WTC11 (cell line): ENCODE data around the gene TBX2. TPM values are rescaled to one million over a fixed set of nuclear protein-coding genes. Genes with fewer than 3 reads are reported as not detected.

Experiments used
- ATAC-seq: fragments of 200-7000 bp; cut with Tn5 transposase; 2 replicates; pipeline ENCODE4 v1.10.0; 2021; ENCODE audit warnings: mild to moderate bottlenecking, moderate library complexity
- CTCF ChIA-PET: fragments of 300-600 bp; sonication (Branson Sonifier 250); formaldehyde crosslinking; loops from one replicate; lab custom pipeline; 2021; ENCODE audit warnings: antibody characterized with exemption; lab: Charles Lee
- POLR2A ChIA-PET: fragments of 350-600 bp; sonication (Branson Sonifier 250); formaldehyde crosslinking; loops from one replicate; lab custom pipeline; 2021; ENCODE audit warnings: antibody characterized with exemption; lab: Charles Lee
- DNase-seq: peaks from one replicate; pipeline ENCODE4 v3.0.0; 2021; ENCODE audit warnings: low spot score
- H3K27ac Mint-ChIP-seq: 2 replicates; pipeline ENCODE4 v1.8.0; 2021; ENCODE audit warnings: mixed read lengths
- H3K27me3 Mint-ChIP-seq: 2 replicates; pipeline ENCODE4 v1.8.0; 2021; ENCODE audit warnings: low read depth, mild to moderate bottlenecking, moderate library complexity, mixed read lengths
- H3K36me3 Mint-ChIP-seq: 2 replicates; pipeline ENCODE4 v1.8.0; 2021; ENCODE audit warnings: mixed read lengths
- H3K4me1 Mint-ChIP-seq: 2 replicates; pipeline ENCODE4 v1.8.0; 2022; ENCODE audit warnings: mixed read lengths
- H3K4me3 Mint-ChIP-seq: 2 replicates; pipeline ENCODE4 v1.8.0; 2021; ENCODE audit warnings: mild to moderate bottlenecking, moderate library complexity, mixed read lengths
- H3K9me3 Mint-ChIP-seq: 2 replicates; pipeline ENCODE4 v1.8.0; 2021; ENCODE audit warnings: mixed read lengths
- CBFB ChIP-seq: sonication (generic); formaldehyde crosslinking; IDR thresholded peaks from 2 replicates; pipeline ENCODE4 v1.8.1; 2022; ENCODE audit warnings: mild to moderate bottlenecking, low read depth, missing genetic modification reagents
- CDX4 ChIP-seq: fragments of 250-450 bp; sonication (Bioruptor Pico); IDR thresholded peaks from 2 replicates; pipeline ENCODE4 v1.9.0; 2021; ENCODE audit warnings: moderate library complexity, mild to moderate bottlenecking, inconsistent platforms, borderline replicate concordance
- ERG ChIP-seq: fragments of 250-450 bp; sonication (Bioruptor Pico); IDR thresholded peaks from 2 replicates; pipeline ENCODE4 v1.8.0; 2021; ENCODE audit warnings: mild to moderate bottlenecking
- GRHL2 ChIP-seq: fragments of 250-450 bp; sonication (Bioruptor Pico); IDR thresholded peaks from 2 replicates; pipeline ENCODE4 v1.8.0; 2022; ENCODE audit warnings: mild to moderate bottlenecking, moderate library complexity; ENCODE audit not compliant: insufficient replicate concordance, severe bottlenecking
- IRF2 ChIP-seq: sonication (generic); formaldehyde crosslinking; IDR thresholded peaks from 2 replicates; pipeline ENCODE4 v1.8.0; 2022; ENCODE audit warnings: low read depth, missing genetic modification reagents, borderline replicate concordance
- MAX ChIP-seq: sonication (generic); formaldehyde crosslinking; IDR thresholded peaks from 2 replicates; pipeline ENCODE4 v1.8.0; 2022; ENCODE audit warnings: mild to moderate bottlenecking, missing genetic modification reagents
- NR3C1 ChIP-seq: sonication (generic); formaldehyde crosslinking; conservative IDR thresholded peaks from 2 replicates; pipeline ENCODE4 v1.8.1; 2023; ENCODE audit warnings: low read depth, mild to moderate bottlenecking, missing genetic modification reagents
- RORB ChIP-seq: fragments of 250-450 bp; sonication (Bioruptor Pico); IDR thresholded peaks from 2 replicates; pipeline ENCODE4 v1.9.0; 2021; ENCODE audit warnings: mild to moderate bottlenecking
- SMAD3 ChIP-seq: sonication (generic); formaldehyde crosslinking; IDR thresholded peaks from 2 replicates; pipeline ENCODE4 v1.8.0; 2022; ENCODE audit warnings: missing genetic modification reagents, mild to moderate bottlenecking, borderline replicate concordance
- TP53 ChIP-seq: sonication (generic); formaldehyde crosslinking; IDR thresholded peaks from 2 replicates; pipeline ENCODE4 v1.8.1; 2023; ENCODE audit warnings: mild to moderate bottlenecking, missing genetic modification reagents
- ZNF121 ChIP-seq: sonication (generic); formaldehyde crosslinking; IDR thresholded peaks from 2 replicates; pipeline ENCODE4 v1.8.0; 2023; ENCODE audit warnings: missing genetic modification reagents
- total RNA-seq: library from RNA; stranded (reverse); gene quantifications from 3 replicates; pipeline ENCODE4 v1.2.3, GENCODE V29; 2021
- TF ChIP-seq, protein P1 (sequence below): sonication (generic); formaldehyde crosslinking; IDR thresholded peaks from 2 replicates; pipeline ENCODE4 v1.8.1; 2022; ENCODE audit warnings: low read depth, mild to moderate bottlenecking, moderate library complexity, missing genetic modification reagents, borderline replicate concordance
- TF ChIP-seq, protein P2 (sequence below): sonication (generic); formaldehyde crosslinking; IDR thresholded peaks from 2 replicates; pipeline ENCODE4 v1.8.1; 2023; ENCODE audit warnings: mild to moderate bottlenecking, missing genetic modification reagents, borderline replicate concordance
- TF ChIP-seq, protein P3 (sequence below): sonication (generic); formaldehyde crosslinking; IDR thresholded peaks from 2 replicates; pipeline ENCODE4 v1.8.1; 2022; ENCODE audit warnings: low read depth, missing genetic modification reagents, borderline replicate concordance
- TF ChIP-seq, protein P4 (sequence below): sonication (generic); formaldehyde crosslinking; IDR thresholded peaks from 2 replicates; pipeline ENCODE4 v1.8.1; 2022; ENCODE audit warnings: mild to moderate bottlenecking, missing genetic modification reagents, moderate library complexity, borderline replicate concordance
- TF ChIP-seq, protein P5 (sequence below): sonication (generic); formaldehyde crosslinking; IDR thresholded peaks from 2 replicates; pipeline ENCODE4 v1.8.0; 2022; ENCODE audit warnings: mild to moderate bottlenecking, missing genetic modification reagents

The TBX2 gene
- total RNA-seq, 1 experiment from 2014 or later, result 0.09 TPM

GRCh38 chr17:61444831-61445230 lies 45.2 kb downstream of the TBX2 start:
- ATAC-seq, result no peak
- DNase-seq, result no peak
- 0 out of 2 replicates have a peak, but pooled peaks cover 3% of the 10 kb centered on the region for H3K9me3 Mint-ChIP-seq
- no peak overlapping the region for H3K27ac Mint-ChIP-seq
- peaks cover 20% of the 10 kb centered on the region for H3K4me1 Mint-ChIP-seq
- peaks cover 51% of the 10 kb centered on the region for H3K27me3 Mint-ChIP-seq
- CTCF ChIA-PET, result interaction anchor here (1.1 to 1.4 kb wide), 2 partner anchors 28 to 473 kb away, joined by 3 read pairs; no protein-coding TSS in a partner anchor
- POLR2A ChIA-PET, result no interaction called here
- H3K4me3 Mint-ChIP-seq, result no peak overlapping the region
- no peaks in the 10 kb centered on the region for H3K36me3 Mint-ChIP-seq
- TF ChIP-seq SMAD3 (CRISPR knock-in tag) (no peak), ERG (CRISPR knock-in tag) (no peak), NR3C1 (CRISPR knock-in tag) (no peak), GRHL2 (no peak)
- TF ChIP-seq, protein P1, sequence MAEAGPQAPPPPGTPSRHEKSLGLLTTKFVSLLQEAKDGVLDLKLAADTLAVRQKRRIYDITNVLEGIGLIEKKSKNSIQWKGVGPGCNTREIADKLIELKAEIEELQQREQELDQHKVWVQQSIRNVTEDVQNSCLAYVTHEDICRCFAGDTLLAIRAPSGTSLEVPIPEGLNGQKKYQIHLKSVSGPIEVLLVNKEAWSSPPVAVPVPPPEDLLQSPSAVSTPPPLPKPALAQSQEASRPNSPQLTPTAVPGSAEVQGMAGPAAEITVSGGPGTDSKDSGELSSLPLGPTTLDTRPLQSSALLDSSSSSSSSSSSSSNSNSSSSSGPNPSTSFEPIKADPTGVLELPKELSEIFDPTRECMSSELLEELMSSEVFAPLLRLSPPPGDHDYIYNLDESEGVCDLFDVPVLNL (CRISPR knock-in tag), result no peak
- TF ChIP-seq, protein P2, sequence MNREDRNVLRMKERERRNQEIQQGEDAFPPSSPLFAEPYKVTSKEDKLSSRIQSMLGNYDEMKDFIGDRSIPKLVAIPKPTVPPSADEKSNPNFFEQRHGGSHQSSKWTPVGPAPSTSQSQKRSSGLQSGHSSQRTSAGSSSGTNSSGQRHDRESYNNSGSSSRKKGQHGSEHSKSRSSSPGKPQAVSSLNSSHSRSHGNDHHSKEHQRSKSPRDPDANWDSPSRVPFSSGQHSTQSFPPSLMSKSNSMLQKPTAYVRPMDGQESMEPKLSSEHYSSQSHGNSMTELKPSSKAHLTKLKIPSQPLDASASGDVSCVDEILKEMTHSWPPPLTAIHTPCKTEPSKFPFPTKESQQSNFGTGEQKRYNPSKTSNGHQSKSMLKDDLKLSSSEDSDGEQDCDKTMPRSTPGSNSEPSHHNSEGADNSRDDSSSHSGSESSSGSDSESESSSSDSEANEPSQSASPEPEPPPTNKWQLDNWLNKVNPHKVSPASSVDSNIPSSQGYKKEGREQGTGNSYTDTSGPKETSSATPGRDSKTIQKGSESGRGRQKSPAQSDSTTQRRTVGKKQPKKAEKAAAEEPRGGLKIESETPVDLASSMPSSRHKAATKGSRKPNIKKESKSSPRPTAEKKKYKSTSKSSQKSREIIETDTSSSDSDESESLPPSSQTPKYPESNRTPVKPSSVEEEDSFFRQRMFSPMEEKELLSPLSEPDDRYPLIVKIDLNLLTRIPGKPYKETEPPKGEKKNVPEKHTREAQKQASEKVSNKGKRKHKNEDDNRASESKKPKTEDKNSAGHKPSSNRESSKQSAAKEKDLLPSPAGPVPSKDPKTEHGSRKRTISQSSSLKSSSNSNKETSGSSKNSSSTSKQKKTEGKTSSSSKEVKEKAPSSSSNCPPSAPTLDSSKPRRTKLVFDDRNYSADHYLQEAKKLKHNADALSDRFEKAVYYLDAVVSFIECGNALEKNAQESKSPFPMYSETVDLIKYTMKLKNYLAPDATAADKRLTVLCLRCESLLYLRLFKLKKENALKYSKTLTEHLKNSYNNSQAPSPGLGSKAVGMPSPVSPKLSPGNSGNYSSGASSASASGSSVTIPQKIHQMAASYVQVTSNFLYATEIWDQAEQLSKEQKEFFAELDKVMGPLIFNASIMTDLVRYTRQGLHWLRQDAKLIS (CRISPR knock-in tag), result no peak
- TF ChIP-seq, protein P3, sequence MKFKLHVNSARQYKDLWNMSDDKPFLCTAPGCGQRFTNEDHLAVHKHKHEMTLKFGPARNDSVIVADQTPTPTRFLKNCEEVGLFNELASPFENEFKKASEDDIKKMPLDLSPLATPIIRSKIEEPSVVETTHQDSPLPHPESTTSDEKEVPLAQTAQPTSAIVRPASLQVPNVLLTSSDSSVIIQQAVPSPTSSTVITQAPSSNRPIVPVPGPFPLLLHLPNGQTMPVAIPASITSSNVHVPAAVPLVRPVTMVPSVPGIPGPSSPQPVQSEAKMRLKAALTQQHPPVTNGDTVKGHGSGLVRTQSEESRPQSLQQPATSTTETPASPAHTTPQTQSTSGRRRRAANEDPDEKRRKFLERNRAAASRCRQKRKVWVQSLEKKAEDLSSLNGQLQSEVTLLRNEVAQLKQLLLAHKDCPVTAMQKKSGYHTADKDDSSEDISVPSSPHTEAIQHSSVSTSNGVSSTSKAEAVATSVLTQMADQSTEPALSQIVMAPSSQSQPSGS (CRISPR knock-in tag), result no peak

DNA sequence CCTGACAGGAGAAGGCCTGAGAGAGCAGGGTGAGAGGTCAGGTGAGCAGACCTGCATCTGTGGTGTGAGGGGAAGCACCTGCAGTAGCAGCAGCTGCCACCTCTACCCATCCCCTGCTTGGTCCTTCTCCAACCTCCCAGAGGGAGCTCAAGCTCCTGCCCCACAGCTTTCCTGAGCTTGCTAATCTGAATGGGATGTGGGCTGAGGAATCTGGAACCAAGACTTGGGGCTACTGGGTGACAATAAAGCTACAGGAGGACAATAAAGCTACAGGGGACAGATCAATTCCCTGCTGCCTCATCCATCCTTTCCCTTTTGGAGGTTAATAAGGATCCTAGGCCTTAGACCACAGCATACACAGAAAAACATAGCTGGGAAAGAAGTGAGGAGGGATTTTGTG lies 47.7 kb downstream of the TBX2 start:
- 0 out of 2 replicates have a peak, but pooled peaks cover 3% of the 10 kb centered on the region for H3K9me3 Mint-ChIP-seq
- H3K4me1 Mint-ChIP-seq, result peaks cover 26% of the 10 kb centered on the region
- no peaks in the 10 kb centered on the region for H3K36me3 Mint-ChIP-seq
- ATAC-seq (no peak), DNase-seq (no peak)
- ChIA-PET POLR2A (no interaction called here), CTCF (interaction anchor here (1.0 to 2.2 kb wide), 7 partner anchors 15 to 127 kb away, joined by 3 to 10 read pairs (median 7); no protein-coding TSS in a partner anchor)
- H3K27me3 Mint-ChIP-seq, result peaks cover 71% of the 10 kb centered on the region
- TF ChIP-seq, protein P4, sequence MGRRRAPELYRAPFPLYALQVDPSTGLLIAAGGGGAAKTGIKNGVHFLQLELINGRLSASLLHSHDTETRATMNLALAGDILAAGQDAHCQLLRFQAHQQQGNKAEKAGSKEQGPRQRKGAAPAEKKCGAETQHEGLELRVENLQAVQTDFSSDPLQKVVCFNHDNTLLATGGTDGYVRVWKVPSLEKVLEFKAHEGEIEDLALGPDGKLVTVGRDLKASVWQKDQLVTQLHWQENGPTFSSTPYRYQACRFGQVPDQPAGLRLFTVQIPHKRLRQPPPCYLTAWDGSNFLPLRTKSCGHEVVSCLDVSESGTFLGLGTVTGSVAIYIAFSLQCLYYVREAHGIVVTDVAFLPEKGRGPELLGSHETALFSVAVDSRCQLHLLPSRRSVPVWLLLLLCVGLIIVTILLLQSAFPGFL (CRISPR knock-in tag), result no peak
- TF ChIP-seq CBFB (CRISPR knock-in tag), result no peak
- TF ChIP-seq, protein P5, sequence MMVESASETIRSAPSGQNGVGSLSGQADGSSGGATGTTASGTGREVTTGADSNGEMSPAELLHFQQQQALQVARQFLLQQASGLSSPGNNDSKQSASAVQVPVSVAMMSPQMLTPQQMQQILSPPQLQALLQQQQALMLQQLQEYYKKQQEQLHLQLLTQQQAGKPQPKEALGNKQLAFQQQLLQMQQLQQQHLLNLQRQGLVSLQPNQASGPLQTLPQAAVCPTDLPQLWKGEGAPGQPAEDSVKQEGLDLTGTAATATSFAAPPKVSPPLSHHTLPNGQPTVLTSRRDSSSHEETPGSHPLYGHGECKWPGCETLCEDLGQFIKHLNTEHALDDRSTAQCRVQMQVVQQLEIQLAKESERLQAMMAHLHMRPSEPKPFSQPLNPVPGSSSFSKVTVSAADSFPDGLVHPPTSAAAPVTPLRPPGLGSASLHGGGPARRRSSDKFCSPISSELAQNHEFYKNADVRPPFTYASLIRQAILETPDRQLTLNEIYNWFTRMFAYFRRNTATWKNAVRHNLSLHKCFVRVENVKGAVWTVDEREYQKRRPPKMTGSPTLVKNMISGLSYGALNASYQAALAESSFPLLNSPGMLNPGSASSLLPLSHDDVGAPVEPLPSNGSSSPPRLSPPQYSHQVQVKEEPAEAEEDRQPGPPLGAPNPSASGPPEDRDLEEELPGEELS, result no peak
- no peak for TF ChIP-seq ZNF121 (CRISPR knock-in tag)
- no peak for TF ChIP-seq TP53
- TF ChIP-seq MAX (CRISPR knock-in tag), result no peak
- no peak for TF ChIP-seq IRF2 (CRISPR knock-in tag)
- TF ChIP-seq RORB (CRISPR knock-in tag), result no peak
- no peak for TF ChIP-seq CDX4 (CRISPR knock-in tag)
- H3K4me3 Mint-ChIP-seq, result no peak overlapping the region
- no peak overlapping the region for H3K27ac Mint-ChIP-seq
